HG02588 (cell line): ENCODE results near the gene GBP1.
"Not testable (repeated sequence)": the region's sequence is repeated elsewhere in the genome, so short reads cannot be mapped to it uniquely, and the experiment has no call there.

Experiments
- ATAC-seq: cut with Tn5 transposase; IDR thresholded peaks from one replicate; pipeline ENCODE4 v1.9.1; 2021; ENCODE audit warnings: mild to moderate bottlenecking, moderate library complexity; ENCODE audit not compliant: unreplicated experiment

GBP1 gene

GRCh38 chr1:89060091-89060490, 4.9 kb downstream of the GBP1 start:
- no peak for ATAC-seq

GRCh38 chr1:89051955-89052312, 13.1 kb downstream of the GBP1 start:
- no peak for ATAC-seq

GRCh38 chr1:89051300-89051954, 13.6 kb downstream of the GBP1 start:
- ATAC-seq: no peak

- no peak for ATAC-seq
These were observed 14.4 kb downstream of the GBP1 start for GRCh38 chr1:89050649-89051033.

DNA sequence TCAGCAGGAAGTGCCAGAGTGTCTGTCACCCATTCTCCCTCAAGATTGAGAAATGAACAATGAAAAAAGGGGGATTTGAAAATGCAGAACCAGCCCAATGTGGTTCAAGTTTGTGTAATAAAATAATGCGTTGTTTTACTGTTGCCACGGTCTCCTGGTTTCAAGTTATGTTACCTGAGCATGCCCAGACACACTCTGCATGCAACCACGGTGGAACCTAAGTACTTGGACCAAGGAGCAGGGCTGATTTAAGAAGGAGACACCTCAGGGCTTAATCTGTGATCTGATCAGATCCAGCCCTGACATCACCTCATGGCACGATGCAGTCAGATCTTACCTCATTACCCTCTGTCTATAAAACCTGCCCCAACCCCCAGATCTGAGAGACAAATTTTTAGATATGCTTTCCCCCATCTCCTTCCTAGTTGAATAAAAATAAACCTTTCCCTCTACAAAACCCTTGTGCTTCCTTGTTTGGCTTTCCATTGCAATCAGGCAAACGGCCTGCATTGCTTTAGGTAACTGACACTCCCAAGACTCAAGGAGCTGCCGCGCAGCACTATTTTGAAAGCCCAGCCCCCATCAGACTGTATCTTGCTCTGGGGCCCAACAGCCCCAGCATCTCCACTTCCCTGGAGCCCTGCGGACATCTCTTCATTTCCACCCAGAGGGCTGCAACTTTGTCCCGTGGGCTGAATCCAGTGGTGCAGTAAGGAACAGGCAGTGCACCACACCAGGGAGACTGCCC, 14.9 kb downstream of the GBP1 start:
- ATAC-seq: not testable (repeated sequence)

DNA sequence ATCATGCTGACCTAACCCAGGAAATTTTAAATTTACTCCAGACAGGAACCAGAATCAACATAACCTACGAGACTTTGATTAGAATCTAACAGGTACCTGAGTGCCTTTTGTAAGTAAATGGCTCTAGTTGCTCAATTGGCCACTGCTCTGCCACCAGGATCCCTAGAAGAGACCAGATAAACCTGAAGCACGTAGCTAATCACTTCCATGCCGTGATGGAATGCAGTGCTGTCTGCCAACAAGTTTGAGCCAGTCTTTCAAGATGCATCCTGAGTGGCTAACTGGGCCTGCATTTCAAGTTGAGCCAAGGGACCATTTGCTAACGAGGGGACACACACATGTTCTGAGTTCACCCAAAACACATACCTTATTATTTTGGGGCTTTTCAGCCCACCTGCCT, 15.8 kb downstream of the GBP1 start:
- not testable (repeated sequence) for ATAC-seq

- ATAC-seq: no peak
These were observed 17.3 kb downstream of the GBP1 start for GRCh38 chr1:89047734-89048133.

DNA sequence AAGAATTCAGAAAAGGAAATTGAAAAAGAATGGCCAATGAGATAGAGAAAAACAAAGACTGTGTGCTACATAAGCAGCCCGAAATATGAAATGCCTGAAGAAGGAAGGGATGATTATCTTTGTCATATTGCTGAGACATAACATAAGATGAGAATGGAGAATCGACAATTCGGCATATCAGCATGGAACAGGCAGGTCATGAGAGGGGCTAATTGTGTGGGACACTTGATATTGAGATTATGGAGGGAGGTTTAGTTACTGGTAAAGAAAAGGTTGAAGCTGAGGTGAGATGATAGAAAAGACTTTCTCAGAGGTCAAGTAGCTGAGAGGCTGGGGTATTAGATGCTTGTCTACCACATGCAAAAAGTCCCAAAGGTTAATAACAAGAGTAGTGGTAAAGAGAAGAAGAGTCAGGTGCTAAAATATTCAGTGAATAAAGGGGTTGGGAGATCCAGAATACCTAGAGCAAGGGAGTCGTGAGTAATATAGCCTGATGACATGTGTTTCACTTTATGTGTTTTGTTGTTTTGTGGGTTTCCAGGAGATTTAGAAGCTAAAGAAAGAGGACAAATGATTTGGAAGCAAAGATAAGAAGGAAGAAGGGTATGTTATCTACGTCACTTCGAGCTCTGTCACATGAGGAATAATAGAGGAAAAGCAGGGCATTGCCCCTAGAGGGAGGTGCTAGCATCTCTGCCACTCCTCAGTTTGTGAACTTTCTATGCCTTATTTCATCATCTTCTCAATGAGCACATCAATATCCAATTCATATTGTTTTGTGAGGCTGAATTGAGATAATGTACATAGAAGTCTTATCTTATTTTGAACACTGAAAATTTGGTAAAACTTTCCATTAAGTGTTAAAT, 18.5 kb downstream of the GBP1 start:
- peak; percentile 70 for ATAC-seq

GRCh38 chr1:89044970-89045721, 19.9 kb downstream of the GBP1 start:
- ATAC-seq: no peak

DNA sequence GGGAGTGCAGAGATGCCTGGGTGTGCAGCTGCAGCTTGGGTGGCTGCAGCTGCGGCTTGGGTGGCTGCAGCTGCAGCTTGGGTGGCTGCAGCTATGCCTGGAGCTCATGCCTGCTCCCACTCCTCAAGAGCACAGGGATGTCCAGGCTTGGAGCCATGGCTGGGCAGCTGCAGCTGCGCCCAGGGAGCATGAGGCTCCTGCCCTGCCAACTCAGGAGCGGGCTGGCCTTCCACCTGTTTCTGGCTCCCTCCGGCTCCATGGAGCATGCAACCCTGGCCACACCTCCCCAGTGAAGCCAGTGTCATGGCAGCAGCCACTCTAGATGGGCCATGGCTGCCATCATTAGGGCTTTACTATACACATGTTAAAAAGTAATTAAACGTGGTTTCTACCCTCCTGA, 21.1 kb downstream of the GBP1 start:
- no peak for ATAC-seq

GRCh38 chr1:89042491-89042890, 22.5 kb downstream of the GBP1 start:
- no peak for ATAC-seq

DNA sequence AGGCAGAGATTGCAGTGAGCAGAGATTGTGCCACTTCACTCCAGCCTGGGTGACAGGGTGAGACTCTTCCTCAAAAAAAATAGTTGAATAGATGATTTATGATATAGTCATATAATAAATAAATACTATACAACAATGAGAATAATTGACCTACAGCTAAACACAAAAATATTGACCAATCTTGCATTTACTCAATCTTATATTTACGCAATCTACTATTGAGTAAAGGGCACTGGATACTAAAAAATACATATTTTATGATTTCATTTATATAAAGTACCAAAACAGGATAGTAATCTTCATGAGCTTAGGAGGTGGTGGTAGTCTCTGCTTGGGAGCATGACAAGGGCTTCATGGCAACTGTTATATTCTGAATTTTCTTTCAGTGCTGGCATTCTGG, 23.3 kb downstream of the GBP1 start:
- no peak for ATAC-seq

GRCh38 chr1:89041119-89041641, 23.8 kb downstream of the GBP1 start:
- peak; percentile 96 for ATAC-seq

GRCh38 chr1:89040315-89040626, 24.7 kb downstream of the GBP1 start:
- no peak for ATAC-seq

GRCh38 chr1:89037186-89037585, 27.8 kb downstream of the GBP1 start:
- no peak for ATAC-seq

DNA sequence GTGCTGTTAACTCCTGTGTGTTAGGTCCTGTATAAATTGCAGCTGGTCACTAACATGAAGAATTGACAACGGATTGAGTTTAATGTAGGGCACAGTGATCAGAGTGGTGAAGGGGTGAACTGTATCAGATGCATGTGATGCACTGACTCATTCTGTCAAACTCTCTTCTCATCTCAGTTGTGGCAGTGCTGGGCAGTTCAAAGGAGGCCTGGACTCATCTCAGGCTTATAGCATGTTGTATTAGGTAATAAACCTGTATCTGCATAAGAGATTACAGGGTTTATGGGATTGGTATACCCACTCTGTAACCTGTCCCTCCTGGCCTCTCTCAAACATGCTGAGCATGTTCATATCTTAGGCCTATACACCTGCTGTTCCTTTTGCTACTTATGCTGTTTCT, 29.9 kb downstream of the GBP1 start:
- ATAC-seq: no peak

DNA sequence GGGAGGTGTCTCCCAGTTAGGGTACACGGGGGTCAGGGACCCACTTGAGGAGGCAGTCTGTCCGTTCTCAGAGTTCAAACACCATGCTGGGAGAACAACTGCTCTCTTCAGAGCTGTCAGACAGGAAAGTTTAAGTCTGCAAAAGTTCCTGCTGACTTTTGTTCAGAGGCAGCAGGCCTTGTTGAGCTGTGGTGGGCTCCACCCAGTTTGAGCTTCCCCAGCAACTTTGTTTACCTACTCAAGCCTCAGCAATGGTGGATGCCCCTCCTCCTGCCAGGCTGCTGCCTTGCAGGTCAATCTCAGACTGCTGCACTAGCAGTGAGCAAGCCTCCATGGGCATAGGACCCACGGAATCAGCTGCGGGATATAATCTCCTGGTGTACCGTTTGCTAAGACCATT, 31.0 kb downstream of the GBP1 start:
- ATAC-seq: not testable (repeated sequence)

DNA sequence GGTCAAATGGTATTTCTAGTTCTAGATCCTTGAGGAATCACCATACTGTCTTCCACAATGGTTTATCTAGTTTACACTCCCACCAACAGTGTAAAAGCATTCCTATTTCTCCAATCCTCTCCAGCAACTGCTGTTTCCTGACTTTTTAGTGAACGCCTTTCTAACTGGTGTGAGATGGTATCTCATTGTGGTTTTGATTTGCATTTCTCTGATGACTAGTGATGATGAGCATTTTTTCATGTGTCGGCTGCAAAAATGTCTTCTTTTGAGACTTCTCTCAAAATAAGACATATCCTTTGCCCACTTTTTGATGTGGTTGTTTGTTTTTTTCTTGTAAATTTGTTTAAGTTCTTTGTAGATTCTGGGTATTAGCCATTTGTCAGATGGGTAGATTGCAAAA, 36.0 kb downstream of the GBP1 start:
- ATAC-seq: not testable (repeated sequence)

DNA sequence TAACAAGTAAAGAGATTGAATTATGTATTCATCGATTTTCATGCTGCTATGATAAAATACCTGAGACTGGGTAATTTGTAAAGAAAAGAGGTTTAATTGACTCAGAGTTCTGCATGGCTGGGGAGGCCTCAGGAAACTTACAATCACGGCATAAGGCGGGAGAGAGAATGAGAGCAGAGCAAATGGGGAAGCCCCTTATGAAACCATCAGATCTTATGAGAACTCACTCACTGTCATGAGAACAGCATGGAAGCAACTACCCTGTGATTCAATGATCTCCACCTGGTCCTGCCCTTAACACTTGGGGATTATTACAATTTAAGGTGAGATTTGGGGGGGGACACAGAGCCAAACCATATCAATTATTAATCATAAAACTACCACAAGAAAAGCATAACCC, 39.1 kb downstream of the GBP1 start:
- ATAC-seq: no peak

GRCh38 chr1:89023026-89023425, 42.0 kb downstream of the GBP1 start:
- ATAC-seq: no peak
